PFSK-1 (cell line): Measurements from ENCODE around the gene FRMD4A.

Experiments used
- POLR2AphosphoS5 ChIP-seq: IDR thresholded peaks from 2 replicates; pipeline ENCODE4 v1.6.1; 2012; ENCODE audit warnings: low read depth, mild to moderate bottlenecking, control low read depth, low read length, moderate library complexity
- REST ChIP-seq, 2 experiments: IDR thresholded peaks; 2 replicates each; pipeline versions ENCODE4 v1.6.1 to v1.8.0; 2011 to 2012; ENCODE audit warnings: low read depth in 2 of 2, low read length in 2 of 2, control low read depth in 1 of 2, inconsistent platforms in 1 of 2, mild to moderate bottlenecking in 1 of 2, moderate library complexity in 1 of 2; ENCODE audit not compliant: insufficient read depth in 1 of 2
- TAF1 ChIP-seq: IDR thresholded peaks from 2 replicates; pipeline ENCODE4 v1.6.1; 2012; ENCODE audit warnings: low read length, control low read depth, borderline replicate concordance; ENCODE audit not compliant: insufficient read depth

DNA sequence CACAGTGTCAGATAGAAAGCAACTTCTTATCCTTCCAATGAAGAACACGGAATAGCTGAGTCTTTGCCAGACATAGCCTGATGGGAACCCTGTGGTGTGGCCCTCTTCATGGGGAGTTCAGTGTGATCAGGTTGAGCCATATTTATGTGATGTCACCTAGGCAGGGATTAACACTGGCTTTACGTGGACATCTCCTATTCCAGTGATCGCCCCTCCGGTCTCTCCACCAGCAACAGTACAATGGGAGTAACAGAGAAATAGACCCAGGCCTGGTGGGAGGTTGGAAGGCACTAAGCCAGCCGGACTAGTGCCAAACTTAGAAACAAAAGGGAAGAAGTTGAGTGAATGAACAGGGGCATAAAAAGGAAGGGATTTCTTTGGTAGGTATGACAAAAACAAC is 385.9 kb downstream of the FRMD4A start:
- TF ChIP-seq REST (IDR thresholded peaks at IDR 0.05; ENCODE audit: insufficient read depth in 1 of 2, low read depth in 2 of 2, low read length in 2 of 2), result no peak
- TF ChIP-seq POLR2AphosphoS5, result no peak
- no peak for TF ChIP-seq TAF1
